IPS-NIHi7 (cell line): ENCODE measurements around the gene MZT2A.
A peak's percentile ranks its signal among the peaks of the same experiment; 100 is the strongest.
"Not testable (repeated sequence)": the region's sequence is repeated elsewhere in the genome, so short reads cannot be mapped to it uniquely, and the experiment has no call there.

Source experiments
- DNase-seq: peaks from one replicate; pipeline ENCODE4 v3.0.0; 2012; ENCODE audit warnings: mixed read lengths; ENCODE audit errors: extremely low spot score

MZT2A gene

GRCh38 chr2:131520526-131520925, 28.3 kb upstream of the MZT2A start:
- no peak for DNase-seq

- DNase-seq = not testable (repeated sequence)
These were observed 27.8 kb upstream of the MZT2A start for GRCh38 chr2:131519871-131520470.

- DNase-seq = no peak
These were observed 27.3 kb upstream of the MZT2A start for GRCh38 chr2:131519466-131519865.

- not testable (repeated sequence) for DNase-seq
These were observed 26.3 kb upstream of the MZT2A start for GRCh38 chr2:131518531-131518930.

- not testable (repeated sequence) for DNase-seq
These were observed 25.7 kb upstream of the MZT2A start for GRCh38 chr2:131517856-131518255.

- no peak for DNase-seq
These were observed 25.1 kb upstream of the MZT2A start for GRCh38 chr2:131517106-131517831.

GRCh38 chr2:131516621-131517020, 24.4 kb upstream of the MZT2A start:
- peak; percentile 22 for DNase-seq

GRCh38 chr2:131516011-131516410, 23.8 kb upstream of the MZT2A start:
- DNase-seq = no peak

- not testable (repeated sequence) for DNase-seq
These were observed 23.0 kb upstream of the MZT2A start for GRCh38 chr2:131515235-131515634.

- DNase-seq = not testable (repeated sequence)
These were observed 22.4 kb upstream of the MZT2A start for GRCh38 chr2:131514408-131515166.

GRCh38 chr2:131511969-131512870, 20.0 kb upstream of the MZT2A start:
- not testable (repeated sequence) for DNase-seq

GRCh38 chr2:131511291-131511968, 19.2 kb upstream of the MZT2A start:
- DNase-seq = peak; percentile 10

- no peak for DNase-seq
These were observed 17.4 kb upstream of the MZT2A start for GRCh38 chr2:131509615-131510014.

- DNase-seq = not testable (repeated sequence)
These were observed 12.0 kb upstream of the MZT2A start for GRCh38 chr2:131504082-131504750.

GRCh38 chr2:131503587-131503986, 11.4 kb upstream of the MZT2A start:
- DNase-seq = not testable (repeated sequence)

GRCh38 chr2:131498321-131498973, 6.2 kb upstream of the MZT2A start:
- not testable (repeated sequence) for DNase-seq

- DNase-seq = not testable (repeated sequence)
These were observed 3.3 kb upstream of the MZT2A start for GRCh38 chr2:131495506-131495905.

- DNase-seq = no peak
These were observed 1.2 kb upstream of the MZT2A start for GRCh38 chr2:131493199-131493968.
